ENCODE data around the gene ORM2.
"Not testable (repeated sequence)": the region's sequence is repeated elsewhere in the genome, so short reads cannot be mapped to it uniquely, and the experiment has no call there.

DNA sequence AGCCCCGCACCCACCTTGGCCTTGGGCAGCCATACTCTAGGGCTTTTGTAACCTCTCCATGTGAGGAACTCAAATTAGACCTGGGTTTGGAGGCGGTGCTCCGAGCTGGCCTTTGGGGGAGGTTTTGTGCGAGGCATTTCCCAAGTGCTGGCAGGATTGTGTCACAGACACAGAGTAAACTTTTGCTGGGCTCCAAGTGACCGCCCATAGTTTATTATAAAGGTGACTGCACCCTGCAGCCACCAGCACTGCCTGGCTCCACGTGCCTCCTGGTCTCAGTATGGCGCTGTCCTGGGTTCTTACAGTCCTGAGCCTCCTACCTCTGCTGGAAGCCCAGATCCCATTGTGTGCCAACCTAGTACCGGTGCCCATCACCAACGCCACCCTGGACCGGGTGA, at the start of gene ORM2:
- TF ChIP-seq EZH2 (IDR thresholded peaks at IDR 0.05; ENCODE audit: borderline replicate concordance, low read length): not testable (repeated sequence)
- TF ChIP-seq, protein P1, sequence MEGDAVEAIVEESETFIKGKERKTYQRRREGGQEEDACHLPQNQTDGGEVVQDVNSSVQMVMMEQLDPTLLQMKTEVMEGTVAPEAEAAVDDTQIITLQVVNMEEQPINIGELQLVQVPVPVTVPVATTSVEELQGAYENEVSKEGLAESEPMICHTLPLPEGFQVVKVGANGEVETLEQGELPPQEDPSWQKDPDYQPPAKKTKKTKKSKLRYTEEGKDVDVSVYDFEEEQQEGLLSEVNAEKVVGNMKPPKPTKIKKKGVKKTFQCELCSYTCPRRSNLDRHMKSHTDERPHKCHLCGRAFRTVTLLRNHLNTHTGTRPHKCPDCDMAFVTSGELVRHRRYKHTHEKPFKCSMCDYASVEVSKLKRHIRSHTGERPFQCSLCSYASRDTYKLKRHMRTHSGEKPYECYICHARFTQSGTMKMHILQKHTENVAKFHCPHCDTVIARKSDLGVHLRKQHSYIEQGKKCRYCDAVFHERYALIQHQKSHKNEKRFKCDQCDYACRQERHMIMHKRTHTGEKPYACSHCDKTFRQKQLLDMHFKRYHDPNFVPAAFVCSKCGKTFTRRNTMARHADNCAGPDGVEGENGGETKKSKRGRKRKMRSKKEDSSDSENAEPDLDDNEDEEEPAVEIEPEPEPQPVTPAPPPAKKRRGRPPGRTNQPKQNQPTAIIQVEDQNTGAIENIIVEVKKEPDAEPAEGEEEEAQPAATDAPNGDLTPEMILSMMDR (conservative IDR thresholded peaks at IDR 0.05 in 1 of 2, IDR thresholded peaks at IDR 0.05 in 1 of 2; ENCODE audit: extremely low read depth in 1 of 2, insufficient read depth in 1 of 2, low read depth in 1 of 2, low read length in 2 of 2): not testable (repeated sequence)

Data from mammary epithelial cell (primary cell).